H1 (cell line): ENCODE measurements around the gene TAF10. TPM values are rescaled to one million over a fixed set of nuclear protein-coding genes. Genes with fewer than 3 reads are reported as not detected.
A peak's percentile ranks its signal among the peaks of the same experiment; 100 is the strongest.

ENCODE experiments used
- CTCF ChIA-PET: fragments of 300-600 bp; sonication (Branson Sonifier 250); formaldehyde crosslinking; loops from one replicate; lab custom pipeline; 2021; ENCODE audit not compliant: partially characterized antibody; lab: Charles Lee
- POLR2A ChIA-PET: fragments of 300-600 bp; sonication (Branson Sonifier 250); formaldehyde crosslinking; loops from one replicate; lab custom pipeline; 2021; ENCODE audit warnings: inconsistent platforms; ENCODE audit not compliant: partially characterized antibody; lab: Charles Lee
- DNase-seq, 2 experiments: peaks; one replicate each; pipeline versions ENCODE4 v3.0.0 to v3.0.0-alpha.2; 2010 to 2022; ENCODE audit warnings: low spot score in 2 of 2, low read depth in 1 of 2, mixed read lengths in 1 of 2
- FAIRE-seq: peaks from 2 replicates; lab custom pipeline; 2011; peaks lifted over from hg19 to GRCh38; lab: Jason Lieb, UNC
- H2AFZ ChIP-seq: 2 replicates; pipeline ENCODE4 v1.8.1; 2012; ENCODE audit warnings: low read length, inconsistent platforms
- H2AK5ac ChIP-seq: 2 replicates; pipeline ENCODE4 v1.6.1; 2013; ENCODE audit warnings: low read depth, low read length
- H2BK120ac ChIP-seq: replicated peaks from 2 replicates; pipeline ENCODE3; 2013; ENCODE audit warnings: low read depth, low read length, inconsistent platforms
- H2BK12ac ChIP-seq: 2 replicates; pipeline ENCODE4 v1.6.1; 2013; ENCODE audit warnings: low read depth, low read length
- H2BK15ac ChIP-seq: 2 replicates; pipeline ENCODE4 v1.6.1; 2013; ENCODE audit warnings: low read length
- H2BK20ac ChIP-seq: 2 replicates; pipeline ENCODE4 v1.6.1; 2013; ENCODE audit warnings: low read length
- H2BK5ac ChIP-seq: 2 replicates; pipeline ENCODE4 v1.6.1; 2013; ENCODE audit warnings: low read depth, low read length
- H3K14ac ChIP-seq: 2 replicates; pipeline ENCODE4 v1.6.1; 2013; ENCODE audit warnings: inconsistent platforms; ENCODE audit not compliant: insufficient read length
- H3K18ac ChIP-seq: 2 replicates; pipeline ENCODE4 v1.6.1; 2013; ENCODE audit warnings: low read length; ENCODE audit errors: extremely low read depth
- H3K23ac ChIP-seq: 2 replicates; pipeline ENCODE4 v1.6.1; 2013; ENCODE audit warnings: inconsistent platforms; ENCODE audit not compliant: insufficient read length
- H3K23me2 ChIP-seq: 2 replicates; pipeline ENCODE4 v1.6.1; 2013; ENCODE audit warnings: low read depth, low read length
- H3K27ac ChIP-seq: 2 replicates; pipeline ENCODE4 v1.6.1; 2011; ENCODE audit warnings: low read depth, low read length, inconsistent platforms
- H3K27me3 ChIP-seq, 4 experiments: replicated peaks in 1 of 4; 1 replicate in 1 of 4; 2 replicates in 3 of 4; pipeline versions ENCODE4 v1.6.1 to v1.8.1; 2011 to 2013; ENCODE audit warnings: low read length in 3 of 4, mild to moderate bottlenecking in 3 of 4, inconsistent platforms in 2 of 4, mixed read lengths in 2 of 4, moderate library complexity in 1 of 4; ENCODE audit not compliant: control insufficient read depth in 3 of 4, insufficient read depth in 3 of 4; ENCODE audit errors: extremely low read depth in 1 of 4
- H3K36me3 ChIP-seq, 4 experiments: 2 replicates each; pipeline versions ENCODE4 v1.6.1 to v1.8.1; 2011 to 2013; ENCODE audit warnings: mild to moderate bottlenecking in 4 of 4, low read length in 3 of 4, moderate library complexity in 2 of 4, control low read depth in 1 of 4, inconsistent platforms in 1 of 4; ENCODE audit not compliant: insufficient read depth in 4 of 4, control insufficient read depth in 2 of 4
- H3K4ac ChIP-seq: replicated peaks from 2 replicates; pipeline ENCODE3; 2013; ENCODE audit warnings: low read length, low read depth, mixed read lengths, inconsistent platforms; ENCODE audit not compliant: insufficient read length
- H3K4me1 ChIP-seq, 4 experiments: replicated peaks in 1 of 4; 1 replicate in 1 of 4; 2 replicates in 3 of 4; pipeline versions ENCODE4 v1.6.1 to v1.8.1; 2011 to 2013; ENCODE audit warnings: low read length in 3 of 4, inconsistent platforms in 2 of 4, mixed read lengths in 1 of 4; ENCODE audit not compliant: insufficient read depth in 4 of 4, control insufficient read depth in 3 of 4
- H3K4me2 ChIP-seq, 2 experiments: 2 replicates each; pipeline versions ENCODE4 v1.6.1 to v1.8.1; 2011 to 2013; ENCODE audit warnings: low read depth in 2 of 2, low read length in 2 of 2, control low read depth in 1 of 2, inconsistent platforms in 1 of 2, mild to moderate bottlenecking in 1 of 2; ENCODE audit not compliant: insufficient read depth in 1 of 2
- H3K4me3 ChIP-seq, 4 experiments: fragments of 200-600, 300-600 bp in 1 of 4; sonication (generic), shearing (Covaris generic), sonication (Bioruptor Twin) in 1 of 4; 2 replicates each; pipeline versions ENCODE4 v1.5.1 to v1.8.1; 2011 to 2016; ENCODE audit warnings: low read length in 4 of 4, low read depth in 3 of 4, control low read depth in 2 of 4, inconsistent platforms in 2 of 4, mild to moderate bottlenecking in 2 of 4, mixed read lengths in 1 of 4, moderate library complexity in 1 of 4; ENCODE audit not compliant: insufficient read depth in 2 of 4; ENCODE audit errors: extremely low read depth in 1 of 4
- H3K56ac ChIP-seq: replicated peaks from 2 replicates; pipeline ENCODE3; 2013; ENCODE audit warnings: low read depth, mild to moderate bottlenecking, mixed read lengths, low read length, inconsistent platforms; ENCODE audit not compliant: insufficient read length
- H3K79me1 ChIP-seq: 2 replicates; pipeline ENCODE4 v1.6.1; 2013; ENCODE audit warnings: low read depth, low read length, control low read depth
- H3K79me2 ChIP-seq, 2 experiments: 2 replicates each; pipeline versions ENCODE4 v1.6.1 to v1.8.1; 2012 to 2013; ENCODE audit warnings: low read length in 2 of 2, mild to moderate bottlenecking in 2 of 2, inconsistent platforms in 1 of 2; ENCODE audit not compliant: insufficient read depth in 2 of 2, control insufficient read depth in 1 of 2
- H3K9ac ChIP-seq, 4 experiments: replicated peaks in 1 of 4; 1 replicate in 1 of 4; 2 replicates in 3 of 4; pipeline versions ENCODE4 v1.6.1 to v1.8.1; 2011 to 2013; ENCODE audit warnings: low read depth in 3 of 4, low read length in 3 of 4, control low read depth in 2 of 4, mild to moderate bottlenecking in 2 of 4, moderate library complexity in 2 of 4, inconsistent platforms in 1 of 4; ENCODE audit errors: extremely low read depth in 1 of 4
- H3K9me3 ChIP-seq, 2 experiments: 2 replicates each; pipeline versions ENCODE4 v1.6.1 to v1.8.1; 2012 to 2013; ENCODE audit warnings: mild to moderate bottlenecking in 2 of 2, moderate library complexity in 2 of 2, control low read depth in 1 of 2, inconsistent platforms in 1 of 2, low read depth in 1 of 2, low read length in 1 of 2, mixed read lengths in 1 of 2; ENCODE audit not compliant: insufficient read depth in 2 of 2
- H4K20me1 ChIP-seq, 2 experiments: replicated peaks in 1 of 2; 2 replicates each; pipeline versions ENCODE3 to v1.8.1; 2011 to 2013; ENCODE audit warnings: inconsistent platforms in 2 of 2, low read length in 2 of 2, mild to moderate bottlenecking in 1 of 2; ENCODE audit not compliant: insufficient read depth in 2 of 2, control insufficient read depth in 1 of 2
- H4K5ac ChIP-seq: 2 replicates; pipeline ENCODE4 v1.6.1; 2013; ENCODE audit warnings: low read length, low read depth, mixed read lengths, inconsistent platforms; ENCODE audit not compliant: insufficient read length
- H4K8ac ChIP-seq: 2 replicates; pipeline ENCODE4 v1.8.0; 2013; ENCODE audit warnings: mild to moderate bottlenecking, moderate library complexity, low read length, inconsistent platforms; ENCODE audit not compliant: insufficient read depth; ENCODE audit errors: extremely low read depth
- H4K91ac ChIP-seq: replicated peaks from 2 replicates; pipeline ENCODE3; 2013; ENCODE audit warnings: low read length, mixed read lengths, inconsistent platforms; ENCODE audit not compliant: insufficient read length
- CBX5 ChIP-seq: fragments of 300-800, 300-1000 bp; sonication (generic); IDR thresholded peaks from 2 replicates; pipeline ENCODE4 v1.7.1; 2016; ENCODE audit warnings: antibody characterized with exemption, low read length, low read depth
- KDM4A ChIP-seq: IDR thresholded peaks from one replicate; pipeline ENCODE4 v1.7.1; 2012; ENCODE audit warnings: low read depth, mild to moderate bottlenecking, moderate library complexity, low read length, inconsistent platforms; ENCODE audit not compliant: severe bottlenecking
- MAFK ChIP-seq: IDR thresholded peaks from 2 replicates; pipeline ENCODE4 v1.6.1; 2012; ENCODE audit warnings: low read depth, mild to moderate bottlenecking, improper control_type of control experiment, low read length
- TAF1 ChIP-seq: IDR thresholded peaks from 2 replicates; pipeline ENCODE4 v1.6.1; 2011; ENCODE audit warnings: mild to moderate bottlenecking, low read depth, low read length
- WGBS, 2 experiments: shearing (Covaris generic) in 1 of 2; methylation state at CpG; one replicate each; pipeline versions ENCODE4 v1.1.6 to v1.1.7; 2013 to 2015; ENCODE audit warnings: low lambda C conversion rate in 2 of 2, mixed read lengths in 2 of 2, inconsistent platforms in 1 of 2, low coverage in 1 of 2, missing lambda C conversion rate in 1 of 2; ENCODE audit not compliant: insufficient replicate concordance in 2 of 2, insufficient coverage in 1 of 2, insufficient read length in 1 of 2; ENCODE audit errors: extremely low coverage in 1 of 2, missing lambda C conversion rate in 1 of 2; 5-methylcytosine and 5-hydroxymethylcytosine counted together
- polyA plus RNA-seq, 7 experiments: library from polyadenylated mRNA; depleted of rRNA in 3 of 7; stranded (reverse) in 5 of 7; unstranded in 2 of 7; fragments of >200 nt in 5 of 7; fragments of 200-250 nt in 2 of 7; gene quantifications; 1 replicate in 5 of 7; 2 replicates in 1 of 7; 4 replicates in 1 of 7; pipeline versions ENCODE4 v1.2.1 to v1.2.3, GENCODE V29; 2011 to 2013; ENCODE audit warnings: missing spikeins in 2 of 7, mixed read lengths in 2 of 7
- total RNA-seq: library from RNA; stranded (reverse); fragmentation: NEBNext Ultra II Directional; extraction: Animal tissue kit (Norgen Biotek cat#: 25700); gene quantifications from 2 replicates; pipeline ENCODE4 v1.2.1, GENCODE V29; 2021
- TF ChIP-seq, protein P1 (sequence below): IDR thresholded peaks from 2 replicates; pipeline ENCODE4 v1.6.1; 2012; ENCODE audit warnings: inconsistent platforms
- TF ChIP-seq, protein P2 (sequence below): IDR thresholded peaks from 2 replicates; pipeline ENCODE4 v1.6.1; 2011; ENCODE audit warnings: low read length, improper control_type of control experiment

Gene TAF10
- total and polyA plus RNA-seq, 2 of the 8 experiments (the other 6 are each of a cell fraction or from before 2014, with no cell fraction given) = 128 to 213 TPM

DNA sequence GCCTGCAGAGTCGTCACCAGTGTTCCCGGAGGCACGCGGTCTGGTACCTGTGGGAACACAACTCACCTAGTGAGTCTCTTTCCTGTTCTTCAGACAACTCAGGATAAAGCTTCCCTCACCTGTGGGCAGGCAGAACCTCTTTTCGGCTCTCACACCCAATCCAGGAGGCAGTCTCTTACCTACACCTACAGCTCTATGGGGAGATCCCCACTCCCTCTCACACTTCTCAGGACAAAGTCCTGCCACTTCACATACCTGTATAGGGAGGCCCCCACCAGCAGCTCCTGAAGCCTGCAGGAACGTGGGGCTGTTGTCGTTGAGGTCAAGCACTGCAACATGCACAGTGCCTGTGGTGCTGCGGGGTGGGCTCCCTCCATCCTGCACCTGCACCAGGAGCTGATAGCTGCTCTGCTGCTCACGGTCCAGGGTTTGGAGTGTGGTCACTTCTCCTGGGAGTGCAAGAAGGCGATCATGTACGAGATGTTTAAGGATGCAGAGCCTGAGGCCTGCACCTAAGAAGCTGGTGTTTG is 19.4 kb upstream of the TAF10 start:
- Histone ChIP-seq H3K4me1 (peaks cover 0 to 6% (median 2%) of the 10 kb centered on the region in 4 experiments; a peak in 3 of 7 replicates), H3K4me2 (peak overlapping the region in 1 of 2 experiments; percentile 57; a peak in 1 of 4 replicates), H3K23ac (no peak overlapping the region), H2BK12ac (no peak overlapping the region)
- CTCF ChIA-PET = interaction anchor here (0.6 to 4.6 kb wide), 10 partner anchors 10 to 1738 kb away, joined by 3 to 23 read pairs (median 4); partner anchors contain the start of gene TAF10
- TF ChIP-seq CBX5 (no peak), MAFK (no peak), KDM4A (no peak), TAF1 (no peak)
- TF ChIP-seq, protein P1, sequence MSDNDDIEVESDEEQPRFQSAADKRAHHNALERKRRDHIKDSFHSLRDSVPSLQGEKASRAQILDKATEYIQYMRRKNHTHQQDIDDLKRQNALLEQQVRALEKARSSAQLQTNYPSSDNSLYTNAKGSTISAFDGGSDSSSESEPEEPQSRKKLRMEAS = no peak
- TF ChIP-seq, protein P2, sequence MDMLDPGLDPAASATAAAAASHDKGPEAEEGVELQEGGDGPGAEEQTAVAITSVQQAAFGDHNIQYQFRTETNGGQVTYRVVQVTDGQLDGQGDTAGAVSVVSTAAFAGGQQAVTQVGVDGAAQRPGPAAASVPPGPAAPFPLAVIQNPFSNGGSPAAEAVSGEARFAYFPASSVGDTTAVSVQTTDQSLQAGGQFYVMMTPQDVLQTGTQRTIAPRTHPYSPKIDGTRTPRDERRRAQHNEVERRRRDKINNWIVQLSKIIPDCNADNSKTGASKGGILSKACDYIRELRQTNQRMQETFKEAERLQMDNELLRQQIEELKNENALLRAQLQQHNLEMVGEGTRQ = no peak
- TF ChIP-seq, all 59 proteins: peak for 0
- Histone ChIP-seq H3K4ac (no peak overlapping the region), H3K36me3 (peaks cover 0 to 3% (median 0%) of the 10 kb centered on the region in 4 experiments; a peak in 2 of 8 replicates), H3K14ac (no peak overlapping the region), H2BK120ac (no peak overlapping the region), H3K79me1 (no peaks in the 10 kb centered on the region; the same call in 1 of the 2 replicates), H3K9ac (no peak overlapping the region), H2AK5ac (no peak overlapping the region), H2AFZ (no peak overlapping the region), H4K20me1 (peaks cover 5 to 10% of the 10 kb centered on the region in 2 experiments), H3K79me2 (no peaks in the 10 kb centered on the region), H2BK5ac (no peak overlapping the region), H3K27me3 (peaks cover 13 to 43% (median 34%) of the 10 kb centered on the region in 4 experiments), H3K27ac (no peak overlapping the region), H3K4me3 (no peak overlapping the region), H2BK15ac (no peak overlapping the region), H3K18ac (no peak overlapping the region), H4K8ac (no peak overlapping the region), H4K91ac (no peak overlapping the region), H2BK20ac (no peak overlapping the region), H3K56ac (no peak overlapping the region), H3K23me2 (peaks cover 12% of the 10 kb centered on the region), H4K5ac (no peak overlapping the region), H3K9me3 (no peaks in the 10 kb centered on the region)
- FAIRE-seq = no peak
- 86% methylated on average over 11 of the region's 11 CpGs; no CpG with 5 or more reads in 1 of the 2 experiments for WGBS, 2 experiments
- POLR2A ChIA-PET = interaction anchor here (0.7 to 2.3 kb wide), 13 partner anchors 8 to 158 kb away, joined by 3 to 17 read pairs (median 3); partner anchors contain the start of genes TAF10, TPP1 and TRIM3
- DNase-seq = no peak
